ENCODE measurements around the gene MAP3K7.

- TF ChIP-seq POLR2A (IDR thresholded peaks at IDR 0.05) (no peak), CTCF (IDR thresholded peaks at IDR 0.05) (no peak)
Measured at GRCh38 chr6:90483956-90484355, 102.9 kb downstream of the MAP3K7 start.
